Measurements from ENCODE around the gene ANKH. TPM values are rescaled to one million over a fixed set of nuclear protein-coding genes. Genes with fewer than 3 reads are reported as not detected.

The ANKH gene
- total RNA-seq, 2 experiments from 2014 or later, result 69.3 to 74.2 TPM

- POLR2A ChIA-PET, result no interaction called here
- Mint-ChIP-seq H3K4me1 (no peaks in the 10 kb centered on the region), H3K27ac (no peak overlapping the region), H3K4me3 (no peak overlapping the region), H3K27me3 (no peaks in the 10 kb centered on the region), H3K9me3 (no peaks in the 10 kb centered on the region), H3K36me3 (ENCODE audit: low read depth) (peaks cover 16% of the 10 kb centered on the region)
- no peak for DNase-seq
- CTCF ChIA-PET, result interaction anchor here (1.1 kb wide), 1 partner anchor 9 kb away, joined by 3 read pairs; no protein-coding TSS in a partner anchor
Observed at GRCh38 chr5:14753292-14753691, 118.3 kb downstream of the ANKH start.

- H3K9me3 Mint-ChIP-seq, result no peaks in the 10 kb centered on the region
- POLR2A ChIA-PET, result no interaction called here
- CTCF ChIA-PET, result interaction anchor here (1.1 to 1.5 kb wide), 2 partner anchors 9 to 24 kb away, joined by 3 read pairs; no protein-coding TSS in a partner anchor
- no peaks in the 10 kb centered on the region for H3K27me3 Mint-ChIP-seq
- no peaks in the 10 kb centered on the region for H3K4me1 Mint-ChIP-seq
- no peak overlapping the region for H3K27ac Mint-ChIP-seq
- no peak for DNase-seq
- no peak overlapping the region for H3K4me3 Mint-ChIP-seq
- H3K36me3 Mint-ChIP-seq (ENCODE audit: low read depth), result peaks cover 16% of the 10 kb centered on the region
Observed at GRCh38 chr5:14752497-14753071, 119.0 kb downstream of the ANKH start.

- Mint-ChIP-seq H3K4me3 (no peak overlapping the region), H3K27me3 (no peaks in the 10 kb centered on the region), H3K27ac (no peak overlapping the region), H3K4me1 (peaks cover 8% of the 10 kb centered on the region), H3K36me3 (ENCODE audit: low read depth) (peaks cover 14% of the 10 kb centered on the region), H3K9me3 (no peaks in the 10 kb centered on the region)
- ChIA-PET CTCF (no interaction called here), POLR2A (no interaction called here)
- no peak for DNase-seq
Observed at GRCh38 chr5:14750712-14751111, 120.9 kb downstream of the ANKH start.

- CTCF ChIA-PET, result interaction anchor here (1.3 kb wide), 1 partner anchor 9 kb away, joined by 3 read pairs; no protein-coding TSS in a partner anchor
- H3K27ac Mint-ChIP-seq, result no peak overlapping the region
- H3K36me3 Mint-ChIP-seq (ENCODE audit: low read depth), result peaks cover 14% of the 10 kb centered on the region
- no peaks in the 10 kb centered on the region for H3K27me3 Mint-ChIP-seq
- H3K9me3 Mint-ChIP-seq, result no peaks in the 10 kb centered on the region
- H3K4me3 Mint-ChIP-seq, result no peak overlapping the region
- DNase-seq, result no peak
- POLR2A ChIA-PET, result no interaction called here
- H3K4me1 Mint-ChIP-seq, result peaks cover 14% of the 10 kb centered on the region
Observed at GRCh38 chr5:14749579-14750101, 121.9 kb downstream of the ANKH start.

GRCh38 chr5:14748180-14748900, 123.2 kb downstream of the ANKH start:
- no peaks in the 10 kb centered on the region for H3K9me3 Mint-ChIP-seq
- CTCF ChIA-PET, result interaction anchor here (1.3 kb wide), 1 partner anchor 10 kb away, joined by 3 read pairs; no protein-coding TSS in a partner anchor
- POLR2A ChIA-PET, result no interaction called here
- no peak overlapping the region for H3K4me3 Mint-ChIP-seq
- no peak overlapping the region for H3K27ac Mint-ChIP-seq
- H3K27me3 Mint-ChIP-seq, result no peaks in the 10 kb centered on the region
- H3K4me1 Mint-ChIP-seq, result peaks cover 18% of the 10 kb centered on the region
- no peak for DNase-seq
- peaks cover 17% of the 10 kb centered on the region for H3K36me3 Mint-ChIP-seq (ENCODE audit: low read depth)

- POLR2A ChIA-PET, result no interaction called here
- Mint-ChIP-seq H3K27me3 (no peaks in the 10 kb centered on the region), H3K36me3 (ENCODE audit: low read depth) (peaks cover 22% of the 10 kb centered on the region), H3K4me3 (no peak overlapping the region), H3K4me1 (peaks cover 43% of the 10 kb centered on the region), H3K27ac (no peak overlapping the region), H3K9me3 (no peaks in the 10 kb centered on the region)
- DNase-seq, result no peak
- CTCF ChIA-PET, result interaction anchor here (1.4 kb wide), 1 partner anchor 18 kb away, joined by 5 read pairs; no protein-coding TSS in a partner anchor
Observed at GRCh38 chr5:14745753-14746152, 125.8 kb downstream of the ANKH start.

- H3K4me1 Mint-ChIP-seq, result peaks cover 44% of the 10 kb centered on the region
- no peak for DNase-seq
- CTCF ChIA-PET, result interaction anchor here (1.4 to 1.5 kb wide), 2 partner anchors 12 to 18 kb away, joined by 3 to 5 read pairs; no protein-coding TSS in a partner anchor
- peaks cover 21% of the 10 kb centered on the region for H3K36me3 Mint-ChIP-seq (ENCODE audit: low read depth)
- no peaks in the 10 kb centered on the region for H3K27me3 Mint-ChIP-seq
- no peaks in the 10 kb centered on the region for H3K9me3 Mint-ChIP-seq
- H3K27ac Mint-ChIP-seq, result no peak overlapping the region
- no peak overlapping the region for H3K4me3 Mint-ChIP-seq
- POLR2A ChIA-PET, result no interaction called here
Observed at GRCh38 chr5:14745188-14745563, 126.4 kb downstream of the ANKH start.

GRCh38 chr5:14744296-14745187, 127.0 kb downstream of the ANKH start:
- Mint-ChIP-seq H3K36me3 (ENCODE audit: low read depth) (peaks cover 19% of the 10 kb centered on the region), H3K27me3 (no peaks in the 10 kb centered on the region), H3K27ac (peak overlapping the region; percentile 70), H3K4me1 (peaks cover 44% of the 10 kb centered on the region), H3K9me3 (no peaks in the 10 kb centered on the region), H3K4me3 (no peak overlapping the region)
- no peak for DNase-seq
- POLR2A ChIA-PET, result no interaction called here
- CTCF ChIA-PET, result interaction anchor here (0.8 to 1.5 kb wide), 4 partner anchors 12 to 17 kb away, joined by 3 to 5 read pairs (median 3); no protein-coding TSS in a partner anchor

GRCh38 chr5:14743601-14744295, 127.8 kb downstream of the ANKH start:
- Mint-ChIP-seq H3K4me1 (peaks cover 44% of the 10 kb centered on the region), H3K9me3 (no peaks in the 10 kb centered on the region), H3K27ac (peak overlapping the region; percentile 70), H3K36me3 (ENCODE audit: low read depth) (peaks cover 21% of the 10 kb centered on the region), H3K27me3 (no peaks in the 10 kb centered on the region), H3K4me3 (no peak overlapping the region)
- ChIA-PET POLR2A (no interaction called here), CTCF (interaction anchor here (0.8 to 1.5 kb wide), 3 partner anchors 12 to 14 kb away, joined by 3 read pairs; no protein-coding TSS in a partner anchor)
- no peak for DNase-seq

- H3K36me3 Mint-ChIP-seq (ENCODE audit: low read depth), result peaks cover 23% of the 10 kb centered on the region
- H3K27me3 Mint-ChIP-seq, result no peaks in the 10 kb centered on the region
- H3K4me3 Mint-ChIP-seq, result no peak overlapping the region
- DNase-seq, result no peak
- peak overlapping the region; percentile 27 for H3K27ac Mint-ChIP-seq
- no peaks in the 10 kb centered on the region for H3K9me3 Mint-ChIP-seq
- ChIA-PET POLR2A (no interaction called here), CTCF (no interaction called here)
- peaks cover 44% of the 10 kb centered on the region for H3K4me1 Mint-ChIP-seq
Observed at GRCh38 chr5:14742498-14742897, 129.1 kb downstream of the ANKH start.

- POLR2A ChIA-PET, result no interaction called here
- Mint-ChIP-seq H3K27me3 (no peaks in the 10 kb centered on the region), H3K27ac (peak overlapping the region; percentile 48), H3K4me3 (no peak overlapping the region), H3K36me3 (ENCODE audit: low read depth) (peaks cover 23% of the 10 kb centered on the region), H3K4me1 (peaks cover 44% of the 10 kb centered on the region), H3K9me3 (no peaks in the 10 kb centered on the region)
- CTCF ChIA-PET, result no interaction called here
- DNase-seq, result peak; percentile 60
Observed at GRCh38 chr5:14741801-14742440, 129.7 kb downstream of the ANKH start.

GRCh38 chr5:14741131-14741530, 130.4 kb downstream of the ANKH start:
- DNase-seq, result no peak
- Mint-ChIP-seq H3K4me1 (peaks cover 42% of the 10 kb centered on the region), H3K36me3 (ENCODE audit: low read depth) (peaks cover 27% of the 10 kb centered on the region)

More at GRCh38 chr5:14741131-14741530, 130.4 kb downstream of the ANKH start:
- no peaks in the 10 kb centered on the region for H3K27me3 Mint-ChIP-seq
- POLR2A ChIA-PET, result no interaction called here
- H3K9me3 Mint-ChIP-seq, result no peaks in the 10 kb centered on the region
- no peak overlapping the region for H3K27ac Mint-ChIP-seq
- no peak overlapping the region for H3K4me3 Mint-ChIP-seq
- CTCF ChIA-PET, result no interaction called here

All from activated CD4-positive, alpha-beta T cell treated with anti-CD3 and anti-CD28 coated beads, Interleukin-2, amount 10 ng/mL, durations not matched to agents 7 days and 5 days (primary cell).